Liver (tissue), 10 donors: ENCODE results near the gene PITPNM3. TPM values are rescaled to one million over a fixed set of nuclear protein-coding genes. Genes with fewer than 3 reads are reported as not detected.

Experiments used
- DNase-seq: peaks from one replicate; pipeline ENCODE4 v3.0.0-alpha.2; 2017; ENCODE audit warnings: low spot score
- H3K27ac ChIP-seq, 2 donors: one replicate each; pipeline ENCODE4 v1.7.0; 2013; ENCODE audit warnings: inconsistent platforms in 2 of 2, low read length in 2 of 2, control low read depth in 1 of 2, low read depth in 1 of 2, mild to moderate bottlenecking in 1 of 2
- H3K27me3 ChIP-seq, 4 donors: one replicate each; pipeline versions ENCODE4 v1.6.1 to v1.7.0; 2013; ENCODE audit warnings: low read length in 3 of 4, inconsistent platforms in 1 of 4, mild to moderate bottlenecking in 1 of 4, moderate library complexity in 1 of 4; ENCODE audit not compliant: control insufficient read depth in 4 of 4, insufficient read depth in 4 of 4
- H3K36me3 ChIP-seq, 4 donors: one replicate each; pipeline versions ENCODE4 v1.6.1 to v1.7.0; 2013; ENCODE audit warnings: low read length in 3 of 4, mild to moderate bottlenecking in 3 of 4, low read depth in 1 of 4, moderate library complexity in 1 of 4; ENCODE audit not compliant: control insufficient read depth in 4 of 4, insufficient read depth in 3 of 4
- H3K4me1 ChIP-seq, 4 donors: one replicate each; pipeline versions ENCODE4 v1.6.1 to v1.7.0; 2013; ENCODE audit warnings: low read length in 3 of 4, mild to moderate bottlenecking in 3 of 4, moderate library complexity in 1 of 4; ENCODE audit not compliant: control insufficient read depth in 4 of 4, insufficient read depth in 4 of 4
- H3K4me3 ChIP-seq, 3 donors: one replicate each; pipeline versions ENCODE4 v1.6.1 to v1.7.0; 2013; ENCODE audit warnings: low read length in 3 of 3, control low read depth in 1 of 3, low read depth in 1 of 3, mild to moderate bottlenecking in 1 of 3
- H3K9ac ChIP-seq, 2 donors: one replicate each; pipeline ENCODE4 v1.7.0; 2013; ENCODE audit warnings: low read length in 2 of 2, mild to moderate bottlenecking in 2 of 2, moderate library complexity in 2 of 2, control low read depth in 1 of 2, low read depth in 1 of 2
- H3K9me3 ChIP-seq, 4 donors: one replicate each; pipeline versions ENCODE4 v1.6.1 to v1.7.0; 2013; ENCODE audit warnings: low read length in 3 of 4; ENCODE audit not compliant: control insufficient read depth in 4 of 4
- ATF3 ChIP-seq: IDR thresholded peaks from 2 replicates; pipeline ENCODE4 v1.6.1; 2016; ENCODE audit warnings: antibody characterized with exemption
- CTCF ChIP-seq: fragments of 150-350 bp; IDR thresholded peaks from 2 replicates; pipeline ENCODE4 v1.5.1; 2017; ENCODE audit warnings: improper control_type of control experiment, low read depth, low read length; ENCODE audit not compliant: missing input control
- EGR1 ChIP-seq, 2 donors: IDR thresholded peaks; 2 replicates each; pipeline ENCODE4 v1.6.1; 2016 to 2018; ENCODE audit warnings: antibody characterized with exemption in 2 of 2, low read depth in 2 of 2
- FOXA1 ChIP-seq: IDR thresholded peaks from 2 replicates; pipeline ENCODE4 v1.6.1; 2016; ENCODE audit warnings: antibody characterized with exemption
- FOXA2 ChIP-seq: IDR thresholded peaks from 2 replicates; pipeline ENCODE4 v1.6.1; 2016; ENCODE audit warnings: antibody characterized with exemption
- GABPA ChIP-seq, 2 donors: IDR thresholded peaks in 1 of 2; conservative IDR thresholded peaks in 1 of 2; 2 replicates each; pipeline ENCODE4 v1.6.1; 2016; ENCODE audit warnings: antibody characterized with exemption in 2 of 2, mild to moderate bottlenecking in 1 of 2, moderate library complexity in 1 of 2
- HNF4A ChIP-seq, 2 donors: conservative IDR thresholded peaks; 2 replicates each; pipeline ENCODE4 v1.6.1; 2016; ENCODE audit warnings: antibody characterized with exemption in 2 of 2, mild to moderate bottlenecking in 2 of 2
- HNF4G ChIP-seq: IDR thresholded peaks from 2 replicates; pipeline ENCODE4 v1.6.1; 2016; ENCODE audit warnings: antibody characterized with exemption
- JUND ChIP-seq, 2 donors: IDR thresholded peaks; 2 replicates each; pipeline ENCODE4 v1.6.1; 2016; ENCODE audit warnings: antibody characterized with exemption in 2 of 2
- MAX ChIP-seq: IDR thresholded peaks from 2 replicates; pipeline ENCODE4 v1.6.1; 2016; ENCODE audit warnings: antibody characterized with exemption
- NR2F2 ChIP-seq: IDR thresholded peaks from 2 replicates; pipeline ENCODE4 v1.6.1; 2016; ENCODE audit warnings: antibody characterized with exemption
- RAD21 ChIP-seq, 2 donors: IDR thresholded peaks; 2 replicates each; pipeline ENCODE4 v1.6.1; 2016; ENCODE audit warnings: antibody characterized with exemption in 2 of 2, mild to moderate bottlenecking in 2 of 2
- REST ChIP-seq: IDR thresholded peaks from 2 replicates; pipeline ENCODE4 v1.6.1; 2016; ENCODE audit warnings: antibody characterized with exemption, mild to moderate bottlenecking
- RXRA ChIP-seq, 2 donors: IDR thresholded peaks; 2 replicates each; pipeline ENCODE4 v1.6.1; 2017 to 2018; ENCODE audit warnings: antibody characterized with exemption in 2 of 2, mild to moderate bottlenecking in 1 of 2
- SP1 ChIP-seq: IDR thresholded peaks from 2 replicates; pipeline ENCODE4 v1.6.1; 2018; ENCODE audit warnings: antibody characterized with exemption, mild to moderate bottlenecking
- TAF1 ChIP-seq: conservative IDR thresholded peaks from 2 replicates; pipeline ENCODE4 v1.6.1; 2016; ENCODE audit warnings: antibody characterized with exemption, mild to moderate bottlenecking
- YY1 ChIP-seq: IDR thresholded peaks from 2 replicates; pipeline ENCODE4 v1.6.1; 2016; ENCODE audit warnings: antibody characterized with exemption, mild to moderate bottlenecking
- ZBTB33 ChIP-seq: IDR thresholded peaks from 2 replicates; pipeline ENCODE4 v1.6.1; 2016; ENCODE audit warnings: antibody characterized with exemption
- WGBS: extraction: QIAGEN DNeasy Blood & Tissue Kit; methylation state at CpG from one replicate; pipeline ENCODE4 v1.1.7; 2013; 5-methylcytosine and 5-hydroxymethylcytosine counted together
- polyA plus RNA-seq, 2 donors: library from polyadenylated mRNA; stranded (reverse) in 1 of 2; unstranded in 1 of 2; fragments of 200-250 nt in 1 of 2; fragments of >200 nt in 1 of 2; fragmentation: Nextera tagmentation in 1 of 2; extraction: Ambion mirVana in 1 of 2; gene quantifications; one replicate each; pipeline versions ENCODE4 v1.2.1 to v1.2.3, GENCODE V29; 2013 to 2015
- small RNA-seq: library from RNA; depleted of rRNA; stranded (forward); fragments of <200 nt; gene quantifications from one replicate; pipeline ENCODE3, GENCODE V24; 2014
- total RNA-seq, 2 donors: library from RNA; depleted of rRNA; stranded (reverse); fragments of >200 nt; gene quantifications; one replicate each; pipeline ENCODE4 v1.2.3, GENCODE V29; 2014
- donor health status: healthy.
- donor health status: healthy.
- donor health status: healthy.
- donor health status: healthy.
- donor health status: healthy.

The PITPNM3 gene
- total and polyA plus RNA-seq, 4 donors = 1.5 to 5.0 (median 1.8) TPM

GRCh38 chr17:6402258-6402657 is 154.1 kb downstream of the PITPNM3 start:
- Histone ChIP-seq H3K9ac (no peak overlapping the region), H3K36me3 (no peaks in the 10 kb centered on the region), H3K4me3 (no peak overlapping the region), H3K4me1 (no peaks in the 10 kb centered on the region), H3K27me3 (peaks cover 0 to 4% (median 0%) of the 10 kb centered on the region in 4 donors), H3K27ac (no peak overlapping the region), H3K9me3 (no peaks in the 10 kb centered on the region)
- 84% methylated on average over 6 of the region's 6 CpGs for WGBS
- DNase-seq = no peak
- no peak for TF ChIP-seq SP1
- no peak for TF ChIP-seq ZBTB33
- TF ChIP-seq TAF1 = no peak
- no peak for TF ChIP-seq EGR1 (IDR thresholded peaks at IDR 0.05; ENCODE audit: low read depth in 2 of 2)
- no peak for TF ChIP-seq GABPA (IDR thresholded peaks at IDR 0.05 in 1 of 2, conservative IDR thresholded peaks at IDR 0.05 in 1 of 2)
- no peak for TF ChIP-seq NR2F2
- TF ChIP-seq HNF4G = no peak
- TF ChIP-seq CTCF = no peak
- TF ChIP-seq RXRA (IDR thresholded peaks at IDR 0.05) = no peak
- no peak for TF ChIP-seq HNF4A (conservative IDR thresholded peaks at IDR 0.05)
- TF ChIP-seq FOXA2 = no peak
- TF ChIP-seq FOXA1 = no peak
- TF ChIP-seq YY1 = no peak
- no peak for TF ChIP-seq JUND (IDR thresholded peaks at IDR 0.05)
- no peak for TF ChIP-seq MAX
- no peak for TF ChIP-seq ATF3
- no peak for TF ChIP-seq RAD21 (IDR thresholded peaks at IDR 0.05)
- no peak for TF ChIP-seq REST

Small RNA genes lying within 50 kb of the gene (small RNA-seq; reads per million reads assigned to genes)
- gene RF00017 = not detected
- gene RNA5SP435 = not detected

Other genes starting within 250 kb of the PITPNM3 start
- not detected for gene AIPL1, start 121.4 kb downstream of the PITPNM3 start, total RNA-seq
- gene AIPL1, start 121.4 kb downstream of the PITPNM3 start, polyA plus RNA-seq = not detected
- gene PIMREG, start 112.1 kb downstream of the PITPNM3 start, total RNA-seq = 1 to 10 TPM in 1 of 2 donors, not detected in 1; 5.2 TPM
- under 1 TPM; 0.10 to 0.75 TPM for gene PIMREG, start 112.1 kb downstream of the PITPNM3 start, polyA plus RNA-seq
- 1 to 10 TPM; 3.8 to 5.9 TPM for gene KIAA0753, start 84.2 kb upstream of the PITPNM3 start, total RNA-seq
- 1 to 10 TPM; 2.0 to 2.1 TPM for gene KIAA0753, start 84.2 kb upstream of the PITPNM3 start, polyA plus RNA-seq
- gene TXNDC17, start 84.5 kb upstream of the PITPNM3 start, total RNA-seq = 10 to 100 TPM; 32.9 to 58.4 TPM
- 100 to 1,000 TPM; 141 to 329 TPM for gene TXNDC17, start 84.5 kb upstream of the PITPNM3 start, polyA plus RNA-seq
- 10 to 100 TPM in 1 of 2 donors, 1 to 10 TPM in 1; 6.9 to 10.4 TPM for gene MED31, start 95.0 kb upstream of the PITPNM3 start, total RNA-seq
- gene MED31, start 95.0 kb upstream of the PITPNM3 start, polyA plus RNA-seq = 10 to 100 TPM in 1 of 2 donors, 1 to 10 TPM in 1; 7.0 to 29.8 TPM
- gene C17orf100, start 95.2 kb upstream of the PITPNM3 start, total RNA-seq = 1 to 10 TPM in 1 of 2 donors, under 1 TPM in 1; 0.56 to 2.2 TPM
- 10 to 100 TPM in 1 of 2 donors, 1 to 10 TPM in 1; 3.3 to 33.2 TPM for gene C17orf100, start 95.2 kb upstream of the PITPNM3 start, polyA plus RNA-seq
- gene SLC13A5, start 156.8 kb upstream of the PITPNM3 start, total RNA-seq = 100 to 1,000 TPM in 1 of 2 donors, 10 to 100 TPM in 1; 88.4 to 399 TPM
- 100 to 1,000 TPM; 159 to 329 TPM for gene SLC13A5, start 156.8 kb upstream of the PITPNM3 start, polyA plus RNA-seq
- gene XAF1, start 199.5 kb upstream of the PITPNM3 start, total RNA-seq = 10 to 100 TPM in 1 of 2 donors, 1 to 10 TPM in 1; 6.7 to 33.9 TPM
- 10 to 100 TPM; 18.3 to 20.2 TPM for gene XAF1, start 199.5 kb upstream of the PITPNM3 start, polyA plus RNA-seq
- gene FBXO39, start 219.7 kb upstream of the PITPNM3 start, total RNA-seq = under 1 TPM; 0.05 to 0.67 TPM
- under 1 TPM; 0.12 to 0.28 TPM for gene FBXO39, start 219.7 kb upstream of the PITPNM3 start, polyA plus RNA-seq